Osteoblast (primary cell): Measurements from ENCODE around the gene KRT33B. TPM values are rescaled to one million over a fixed set of nuclear protein-coding genes. Genes with fewer than 3 reads are reported as not detected.
"Not testable (repeated sequence)": the region's sequence is repeated elsewhere in the genome, so short reads cannot be mapped to it uniquely, and the experiment has no call there.

ENCODE experiments used
- DNase-seq: peaks from one replicate; pipeline ENCODE4 v3.0.0; 2011; ENCODE audit warnings: low spot score, mixed read lengths; ENCODE audit not compliant: insufficient read length; ENCODE audit errors: missing footprints
- H2AFZ ChIP-seq: 2 replicates; pipeline ENCODE4 v1.6.0; 2011; ENCODE audit warnings: mild to moderate bottlenecking, low read length
- H3K27ac ChIP-seq: 2 replicates; pipeline ENCODE4 v1.5.1; 2011; ENCODE audit warnings: mild to moderate bottlenecking, low read depth, low read length, moderate library complexity
- H3K27me3 ChIP-seq: 2 replicates; pipeline ENCODE4 v1.6.0; 2012; ENCODE audit warnings: mild to moderate bottlenecking, control low read depth, inconsistent platforms, low read length, moderate library complexity; ENCODE audit not compliant: insufficient read depth
- H3K36me3 ChIP-seq: 2 replicates; pipeline ENCODE4 v1.5.1; 2011; ENCODE audit warnings: mild to moderate bottlenecking, low read length, control low read depth, moderate library complexity; ENCODE audit not compliant: insufficient read depth
- H3K4me1 ChIP-seq: 2 replicates; pipeline ENCODE4 v1.5.1; 2011; ENCODE audit warnings: mild to moderate bottlenecking, low read length, control low read depth, moderate library complexity; ENCODE audit not compliant: insufficient read depth
- H3K4me2 ChIP-seq: 2 replicates; pipeline ENCODE4 v1.6.0; 2011; ENCODE audit warnings: mild to moderate bottlenecking, low read length; ENCODE audit not compliant: insufficient read depth
- H3K4me3 ChIP-seq: fragments of 200-600 bp; sonication (generic); 3 replicates; pipeline ENCODE4 v1.5.1; 2012; ENCODE audit warnings: mild to moderate bottlenecking, low read length, inconsistent platforms; ENCODE audit not compliant: insufficient read depth
- H3K79me2 ChIP-seq: 2 replicates; pipeline ENCODE4 v1.6.0; 2012; ENCODE audit warnings: mild to moderate bottlenecking, low read length, control low read depth, inconsistent platforms; ENCODE audit not compliant: insufficient read depth
- H3K9me3 ChIP-seq: 2 replicates; pipeline ENCODE4 v1.5.1; 2011; ENCODE audit warnings: low read depth, low read length, control low read depth
- H4K20me1 ChIP-seq: 2 replicates; pipeline ENCODE4 v1.6.0; 2012; ENCODE audit warnings: mild to moderate bottlenecking, low read length, control low read depth; ENCODE audit not compliant: insufficient read depth
- CTCF ChIP-seq: IDR thresholded peaks from 2 replicates; pipeline ENCODE4 v1.5.1; 2011; ENCODE audit warnings: mild to moderate bottlenecking, low read depth, low read length, moderate library complexity; ENCODE audit errors: extremely low read depth
- total RNA-seq: library from RNA; depleted of rRNA; stranded (reverse); fragments of >200 nt; gene quantifications from 2 replicates; pipeline ENCODE4 v1.2.3, GENCODE V29; 2012

KRT33B gene
- total RNA-seq, 1 donor, result 1.1 TPM

GRCh38 chr17:41382394-41382793 lies 12.8 kb upstream of the KRT33B start:
- peak; percentile 89 for DNase-seq
- peak overlapping the region; percentile 42 for H2AFZ ChIP-seq
- no peaks in the 10 kb centered on the region for H4K20me1 ChIP-seq
- no peaks in the 10 kb centered on the region for H3K79me2 ChIP-seq
- peaks cover 48% of the 10 kb centered on the region for H3K4me1 ChIP-seq
- no peak overlapping the region for H3K4me3 ChIP-seq
- TF ChIP-seq CTCF, result no peak
- peak overlapping the region; percentile 54 for H3K4me2 ChIP-seq
- no peaks in the 10 kb centered on the region for H3K27me3 ChIP-seq
- peaks cover 12% of the 10 kb centered on the region for H3K36me3 ChIP-seq
- H3K9me3 ChIP-seq, result no peaks in the 10 kb centered on the region
- peak overlapping the region; percentile 97 for H3K27ac ChIP-seq

GRCh38 chr17:41381943-41382342 lies 12.3 kb upstream of the KRT33B start, which contains the start of gene KRT34:
Gene KRT34 (minus strand): TSS chr17:41382306. CDS start chr17:41382246, 60 bp downstream.
- H3K4me3 ChIP-seq, H3K27me3 ChIP-seq, H3K79me2 ChIP-seq, H4K20me1 ChIP-seq, DNase-seq, H3K9me3 ChIP-seq: not testable (repeated sequence)
- Histone ChIP-seq H3K4me1 (peaks cover 53% of the 10 kb centered on the region), H3K27ac (peak within 1 kb of the TSS; percentile 97), H3K4me2 (peak within 1 kb of the TSS; percentile 54), H2AFZ (peak within 1 kb of the TSS; percentile 42), H3K36me3 (peaks cover 12% of the 10 kb centered on the region)

- H3K27me3 ChIP-seq, H4K20me1 ChIP-seq, H3K9me3 ChIP-seq, H3K79me2 ChIP-seq, DNase-seq, H2AFZ ChIP-seq: not testable (repeated sequence)
- H3K4me2 ChIP-seq, result peak overlapping the region; percentile 49
- H3K36me3 ChIP-seq, result peaks cover 12% of the 10 kb centered on the region
- H3K4me3 ChIP-seq, result peak overlapping the region; percentile 22
- peaks cover 55% of the 10 kb centered on the region for H3K4me1 ChIP-seq
- peak overlapping the region; percentile 97 for H3K27ac ChIP-seq
These were observed 10.5 kb upstream of the KRT33B start for GRCh38 chr17:41380091-41380490.

GRCh38 chr17:41377546-41377945 lies 7.9 kb upstream of the KRT33B start:
- H3K36me3 ChIP-seq, result peaks cover 12% of the 10 kb centered on the region
- peak overlapping the region; percentile 73 for H3K27ac ChIP-seq
- no peaks in the 10 kb centered on the region for H3K27me3 ChIP-seq
- H3K4me3 ChIP-seq, result no peak overlapping the region
- no peak for DNase-seq
- H2AFZ ChIP-seq, result peak overlapping the region; percentile 34
- peaks cover 44% of the 10 kb centered on the region for H3K4me1 ChIP-seq
- no peak overlapping the region for H3K4me2 ChIP-seq
- H3K9me3 ChIP-seq, result no peaks in the 10 kb centered on the region
- H3K79me2 ChIP-seq, result no peaks in the 10 kb centered on the region
- no peaks in the 10 kb centered on the region for H4K20me1 ChIP-seq
- no peak for TF ChIP-seq CTCF

GRCh38 chr17:41369023-41369422 lies 590 bp downstream of the KRT33B start:
- H3K27me3 ChIP-seq, result no peaks in the 10 kb centered on the region
- DNase-seq, result no peak
- no peak for TF ChIP-seq CTCF
- no peak overlapping the region for H3K4me3 ChIP-seq
- no peak overlapping the region for H3K4me2 ChIP-seq
- H3K4me1 ChIP-seq, result peaks cover 20% of the 10 kb centered on the region
- no peaks in the 10 kb centered on the region for H3K36me3 ChIP-seq
- H3K27ac ChIP-seq, result no peak overlapping the region
- H3K9me3 ChIP-seq, result no peaks in the 10 kb centered on the region
- H3K79me2 ChIP-seq, result no peaks in the 10 kb centered on the region
- H2AFZ ChIP-seq, result no peak overlapping the region
- no peaks in the 10 kb centered on the region for H4K20me1 ChIP-seq
